Measurements from ENCODE around the gene ZSWIM8. TPM values are rescaled to one million over a fixed set of nuclear protein-coding genes. Genes with fewer than 3 reads are reported as not detected.
"Not testable (repeated sequence)": the region's sequence is repeated elsewhere in the genome, so short reads cannot be mapped to it uniquely, and the experiment has no call there.

Gene ZSWIM8
- total RNA-seq = 10 to 100 TPM; 72.0 to 81.3 TPM

- peaks cover 68% of the 10 kb centered on the region for H3K4me1 Mint-ChIP-seq (ENCODE audit: low read depth)
Observed at GRCh38 chr10:73785211-73785720, at the start of gene ZSWIM8. TSS of gene ZSWIM8 (plus strand) at chr10:73785606. CDS start at chr10:73785879, 273 bp downstream.

GRCh38 chr10:73740501-73741254, 44.7 kb upstream of the ZSWIM8 start:
- not testable (repeated sequence) for H3K9me3 Mint-ChIP-seq; DNase-seq; H3K27me3 Mint-ChIP-seq (ENCODE audit: low read depth); ATAC-seq (replicated peaks in 1 of 2); H3K36me3 Mint-ChIP-seq (ENCODE audit: insufficient read depth in 2 of 2); H3K4me3 Mint-ChIP-seq
- Mint-ChIP-seq H3K27ac (peak overlapping the region; percentile 46), H3K4me1 (ENCODE audit: low read depth) (peaks cover 34% of the 10 kb centered on the region)

More at GRCh38 chr10:73785211-73785720, at the start of gene ZSWIM8:
- Mint-ChIP-seq H3K36me3 (ENCODE audit: insufficient read depth in 2 of 2) (peaks cover 6 to 7% of the 10 kb centered on the region in 2 donors), H3K4me3 (peak within 1 kb of the TSS; percentile 90 to 98), H3K9me3 (no peaks in the 10 kb centered on the region), H3K27me3 (ENCODE audit: low read depth) (no peaks in the 10 kb centered on the region), H3K27ac (peak within 1 kb of the TSS; percentile 97)
- ATAC-seq (replicated peaks in 1 of 2) (peak; percentile 81 to 85), DNase-seq (peak; percentile 83 to 86)

GRCh38 chr10:73742454-73742734, 43.0 kb upstream of the ZSWIM8 start:
- H3K4me1 Mint-ChIP-seq (ENCODE audit: low read depth) = peaks cover 46% of the 10 kb centered on the region
- peaks cover 1 to 4% of the 10 kb centered on the region in 2 donors for H3K36me3 Mint-ChIP-seq (ENCODE audit: insufficient read depth in 2 of 2)
- no peak for ATAC-seq (replicated peaks in 1 of 2)
- no peaks in the 10 kb centered on the region for H3K27me3 Mint-ChIP-seq (ENCODE audit: low read depth)
- peak overlapping the region; percentile 100 for H3K27ac Mint-ChIP-seq
- no peak for DNase-seq
- H3K9me3 Mint-ChIP-seq = no peaks in the 10 kb centered on the region
- peak overlapping the region; percentile 92 to 99 for H3K4me3 Mint-ChIP-seq

GRCh38 chr10:73743327-73743904, 42.0 kb upstream of the ZSWIM8 start:
- Mint-ChIP-seq H3K4me1 (ENCODE audit: low read depth) (peaks cover 46% of the 10 kb centered on the region), H3K36me3 (ENCODE audit: insufficient read depth in 2 of 2) (peaks cover 1 to 4% of the 10 kb centered on the region in 2 donors), H3K4me3 (peak overlapping the region; percentile 92 to 99), H3K27me3 (ENCODE audit: low read depth) (no peaks in the 10 kb centered on the region), H3K9me3 (no peaks in the 10 kb centered on the region), H3K27ac (peak overlapping the region; percentile 100)
- ATAC-seq (replicated peaks in 1 of 2) = no peak
- DNase-seq = no peak

- H3K4me1 Mint-ChIP-seq (ENCODE audit: low read depth) = peaks cover 53% of the 10 kb centered on the region
- DNase-seq (peak; percentile 96), ATAC-seq (replicated peaks in 1 of 2) (peak; percentile 92 to 93)
- peaks cover 4 to 6% of the 10 kb centered on the region in 2 donors for H3K36me3 Mint-ChIP-seq (ENCODE audit: insufficient read depth in 2 of 2)
- H3K27me3 Mint-ChIP-seq (ENCODE audit: low read depth) = no peaks in the 10 kb centered on the region
- H3K4me3 Mint-ChIP-seq = peak within 1 kb of the TSS; percentile 92 to 99
- H3K9me3 Mint-ChIP-seq = no peaks in the 10 kb centered on the region
- peak within 1 kb of the TSS; percentile 100 for H3K27ac Mint-ChIP-seq
Observed at GRCh38 chr10:73743905-73744663, 41.3 kb upstream of the ZSWIM8 start, which contains the start of gene SEC24C. TSS of gene SEC24C (plus strand) at chr10:73744372. CDS start at chr10:73746833, 2,461 bp downstream.

- peaks cover 8 to 9% of the 10 kb centered on the region in 2 donors for H3K36me3 Mint-ChIP-seq (ENCODE audit: insufficient read depth in 2 of 2)
- no peaks in the 10 kb centered on the region for H3K9me3 Mint-ChIP-seq
- H3K27ac Mint-ChIP-seq = peak overlapping the region; percentile 100
- ATAC-seq (replicated peaks in 1 of 2) (peak; percentile 34 to 38), DNase-seq (peak; percentile 69 to 75)
- H3K4me3 Mint-ChIP-seq = peak overlapping the region; percentile 92 to 99
- H3K4me1 Mint-ChIP-seq (ENCODE audit: low read depth) = peaks cover 58% of the 10 kb centered on the region
- H3K27me3 Mint-ChIP-seq (ENCODE audit: low read depth) = no peaks in the 10 kb centered on the region
Observed at GRCh38 chr10:73744664-73744975, 40.8 kb upstream of the ZSWIM8 start.

GRCh38 chr10:73746721-73747120, 38.7 kb upstream of the ZSWIM8 start:
- no peak for DNase-seq
- no peaks in the 10 kb centered on the region for H3K27me3 Mint-ChIP-seq (ENCODE audit: low read depth)
- ATAC-seq (replicated peaks in 1 of 2) = no peak
- peak overlapping the region; percentile 73 to 92 for H3K4me3 Mint-ChIP-seq
- no peaks in the 10 kb centered on the region for H3K9me3 Mint-ChIP-seq
- H3K27ac Mint-ChIP-seq = peak overlapping the region; percentile 49
- peaks cover 14 to 17% of the 10 kb centered on the region in 2 donors for H3K36me3 Mint-ChIP-seq (ENCODE audit: insufficient read depth in 2 of 2)
- H3K4me1 Mint-ChIP-seq (ENCODE audit: low read depth) = peaks cover 59% of the 10 kb centered on the region

GRCh38 chr10:73750819-73751218, 34.6 kb upstream of the ZSWIM8 start:
- no peaks in the 10 kb centered on the region for H3K9me3 Mint-ChIP-seq
- peaks cover 16 to 19% of the 10 kb centered on the region in 2 donors for H3K36me3 Mint-ChIP-seq (ENCODE audit: insufficient read depth in 2 of 2)
- no peaks in the 10 kb centered on the region for H3K27me3 Mint-ChIP-seq (ENCODE audit: low read depth)
- H3K27ac Mint-ChIP-seq = peak overlapping the region; percentile 8
- H3K4me1 Mint-ChIP-seq (ENCODE audit: low read depth) = peaks cover 42% of the 10 kb centered on the region
- no peak overlapping the region for H3K4me3 Mint-ChIP-seq
- no peak for DNase-seq
- no peak for ATAC-seq (replicated peaks in 1 of 2)

- DNase-seq (no peak), ATAC-seq (replicated peaks in 1 of 2) (no peak)
- Mint-ChIP-seq H3K4me1 (ENCODE audit: low read depth) (peaks cover 48% of the 10 kb centered on the region), H3K36me3 (ENCODE audit: insufficient read depth in 2 of 2) (peaks cover 5 to 19% of the 10 kb centered on the region in 2 donors), H3K9me3 (no peaks in the 10 kb centered on the region), H3K27me3 (ENCODE audit: low read depth) (no peaks in the 10 kb centered on the region), H3K4me3 (no peak overlapping the region), H3K27ac (peak overlapping the region; percentile 83)
Observed at GRCh38 chr10:73756183-73756582, 29.2 kb upstream of the ZSWIM8 start.

GRCh38 chr10:73758704-73759511, 26.5 kb upstream of the ZSWIM8 start:
- Mint-ChIP-seq H3K27me3 (ENCODE audit: low read depth) (no peaks in the 10 kb centered on the region), H3K4me1 (ENCODE audit: low read depth) (peaks cover 69% of the 10 kb centered on the region), H3K9me3 (no peaks in the 10 kb centered on the region), H3K27ac (peak overlapping the region; percentile 82), H3K36me3 (ENCODE audit: insufficient read depth in 2 of 2) (peaks cover 7 to 21% of the 10 kb centered on the region in 2 donors), H3K4me3 (peak overlapping the region; percentile 23 to 52)
- DNase-seq (no peak), ATAC-seq (replicated peaks in 1 of 2) (no peak)

GRCh38 chr10:73759512-73760115, 25.8 kb upstream of the ZSWIM8 start:
- peak overlapping the region; percentile 41 to 52 for H3K4me3 Mint-ChIP-seq
- ATAC-seq (replicated peaks in 1 of 2) (peak; percentile 65 to 67), DNase-seq (peak in 1 of 2 donors; percentile 34)
- H3K36me3 Mint-ChIP-seq (ENCODE audit: insufficient read depth in 2 of 2) = peaks cover 7 to 21% of the 10 kb centered on the region in 2 donors
- H3K9me3 Mint-ChIP-seq = no peaks in the 10 kb centered on the region
- no peaks in the 10 kb centered on the region for H3K27me3 Mint-ChIP-seq (ENCODE audit: low read depth)
- peak overlapping the region; percentile 74 for H3K27ac Mint-ChIP-seq
- peaks cover 66% of the 10 kb centered on the region for H3K4me1 Mint-ChIP-seq (ENCODE audit: low read depth)

GRCh38 chr10:73761781-73762180, 23.6 kb upstream of the ZSWIM8 start:
- H3K4me3 Mint-ChIP-seq = no peak overlapping the region
- H3K4me1 Mint-ChIP-seq (ENCODE audit: low read depth) = peaks cover 59% of the 10 kb centered on the region
- no peaks in the 10 kb centered on the region for H3K27me3 Mint-ChIP-seq (ENCODE audit: low read depth)
- H3K36me3 Mint-ChIP-seq (ENCODE audit: insufficient read depth in 2 of 2) = peaks cover 15 to 35% of the 10 kb centered on the region in 2 donors
- peak overlapping the region; percentile 12 for H3K27ac Mint-ChIP-seq
- no peaks in the 10 kb centered on the region for H3K9me3 Mint-ChIP-seq
- ATAC-seq (replicated peaks in 1 of 2) (no peak), DNase-seq (no peak)
